Measurements from ENCODE around the gene LENG8.

DNA sequence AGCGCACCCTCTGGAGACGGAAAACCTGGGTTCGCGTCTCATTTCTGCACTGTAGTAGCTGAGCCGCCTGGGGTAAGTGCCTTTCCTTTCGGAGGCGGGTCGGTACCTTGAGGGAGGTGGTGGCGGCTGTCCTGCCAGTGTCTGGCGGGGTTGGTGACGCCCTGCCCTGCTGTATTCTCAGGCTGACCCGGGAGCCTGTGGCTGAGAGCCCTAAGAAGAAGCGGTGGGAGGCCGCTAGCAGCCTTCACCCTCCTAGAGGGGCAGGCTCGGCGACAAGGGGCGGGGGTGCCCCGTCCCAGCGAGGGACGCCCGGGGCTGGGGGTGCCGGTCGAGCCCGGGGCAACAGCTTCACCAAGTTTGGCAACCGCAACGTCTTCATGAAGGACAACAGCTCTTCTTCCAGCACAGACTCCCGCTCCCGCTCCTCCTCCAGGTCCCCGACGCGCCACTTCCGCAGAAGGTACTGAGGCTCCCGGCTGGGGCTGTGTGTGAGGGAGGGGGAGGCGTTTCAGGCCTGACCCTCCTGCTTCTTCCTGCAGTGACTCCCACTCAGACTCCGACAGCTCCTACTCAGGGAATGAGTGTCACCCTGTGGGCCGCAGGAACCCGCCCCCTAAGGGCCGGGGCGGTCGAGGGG, 6.9 kb downstream of the LENG8 start:
- TF ChIP-seq GATA2 (IDR thresholded peaks at IDR 0.05; ENCODE audit: low read depth, low read length) (no peak), GATA3 (IDR thresholded peaks at IDR 0.05; ENCODE audit: low read depth, low read length) (no peak)

All from SH-SY5Y (cell line).